GM12878 (cell line): ENCODE measurements around the gene ZNF445.

Source experiments
- CTCF ChIP-seq, 3 experiments: IDR thresholded peaks in 2 of 3; conservative IDR thresholded peaks in 1 of 3; 2 replicates each; pipeline ENCODE4 v1.5.1; 2011; ENCODE audit warnings: low read depth in 3 of 3, low read length in 3 of 3, mild to moderate bottlenecking in 3 of 3, control low read depth in 2 of 3, moderate library complexity in 2 of 3, inconsistent platforms in 1 of 3, mixed read lengths in 1 of 3; ENCODE audit not compliant: control insufficient read depth in 2 of 3, insufficient read depth in 1 of 3; ENCODE audit errors: extremely low read depth in 1 of 3
- ETV6 ChIP-seq, 2 experiments: fragments of 450-650 bp in 1 of 2; IDR thresholded peaks in 1 of 2; conservative IDR thresholded peaks in 1 of 2; 2 replicates each; pipeline ENCODE4 v1.6.1; 2014; ENCODE audit warnings: antibody characterized with exemption in 1 of 2, borderline replicate concordance in 1 of 2, low read depth in 1 of 2, mild to moderate bottlenecking in 1 of 2, moderate library complexity in 1 of 2
- NFIC ChIP-seq: IDR thresholded peaks from 2 replicates; pipeline ENCODE4 v1.6.1; 2012; ENCODE audit warnings: low read depth, mild to moderate bottlenecking, inconsistent platforms, low read length, moderate library complexity
- POLR2AphosphoS5 ChIP-seq: IDR thresholded peaks from 2 replicates; pipeline ENCODE4 v1.6.1; 2011; ENCODE audit warnings: mild to moderate bottlenecking, low read length, inconsistent platforms
- TCF12 ChIP-seq: IDR thresholded peaks from 2 replicates; pipeline ENCODE4 v1.6.1; 2011; ENCODE audit warnings: low read depth, mild to moderate bottlenecking, low read length
- YY1 ChIP-seq: IDR thresholded peaks from 2 replicates; pipeline ENCODE4 v1.6.1; 2011; ENCODE audit warnings: low read depth, mild to moderate bottlenecking, low read length

DNA sequence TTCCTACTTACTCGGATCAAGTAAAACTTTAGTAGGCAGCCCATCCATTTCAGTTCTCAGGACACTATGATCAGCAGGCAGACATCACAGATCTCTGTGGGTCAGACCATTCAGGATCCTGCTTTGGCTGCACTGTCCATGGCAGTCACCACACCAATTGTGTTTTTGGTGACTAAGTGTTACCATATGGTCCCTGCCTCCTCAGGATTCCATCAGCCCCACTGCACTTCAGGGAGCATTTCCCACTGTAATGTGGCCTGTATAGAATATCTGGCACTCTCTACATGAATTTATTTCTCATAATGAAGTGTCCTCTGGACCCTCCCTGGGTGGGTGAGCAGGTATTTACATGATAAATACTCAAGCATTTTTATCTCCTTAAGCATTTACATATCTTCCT lies 41.3 kb downstream of the ZNF445 start:
- no peak for TF ChIP-seq ETV6 (conservative IDR thresholded peaks at IDR 0.05 in 1 of 2, IDR thresholded peaks at IDR 0.05 in 1 of 2; ENCODE audit: borderline replicate concordance in 1 of 2, low read depth in 1 of 2)
- TF ChIP-seq CTCF (IDR thresholded peaks at IDR 0.05 in 2 of 3, conservative IDR thresholded peaks at IDR 0.05 in 1 of 3; ENCODE audit: control insufficient read depth in 2 of 3, extremely low read depth in 1 of 3, insufficient read depth in 1 of 3, low read depth in 3 of 3, low read length in 3 of 3) = no peak
- TF ChIP-seq NFIC = no peak
- TF ChIP-seq YY1 = no peak
- TF ChIP-seq TCF12 = no peak
- no peak for TF ChIP-seq POLR2AphosphoS5
